A204.1 (cell line): ENCODE results near the gene CIZ1.

Source experiments
- FAIRE-seq: peaks from 2 replicates; lab custom pipeline; 2012; peaks lifted over from hg19 to GRCh38; lab: Jason Lieb, UNC

CIZ1 gene

GRCh38 chr9:128214571-128215490 lies 23.5 kb upstream of the CIZ1 start:
- no peak for FAIRE-seq

GRCh38 chr9:128213746-128214497 lies 22.6 kb upstream of the CIZ1 start:
- FAIRE-seq = no peak

GRCh38 chr9:128211981-128212281 lies 20.6 kb upstream of the CIZ1 start:
- FAIRE-seq = no peak

GRCh38 chr9:128211186-128211980 lies 20.0 kb upstream of the CIZ1 start:
- no peak for FAIRE-seq

- no peak for FAIRE-seq
These were observed 17.7 kb upstream of the CIZ1 start for GRCh38 chr9:128208946-128209669.

- FAIRE-seq = no peak
These were observed 17.0 kb upstream of the CIZ1 start for GRCh38 chr9:128208386-128208785.

- FAIRE-seq = no peak
These were observed 15.8 kb upstream of the CIZ1 start for GRCh38 chr9:128206916-128207910.

- FAIRE-seq = no peak
These were observed 15.1 kb upstream of the CIZ1 start for GRCh38 chr9:128206484-128206883.

GRCh38 chr9:128205296-128205944 lies 14.0 kb upstream of the CIZ1 start:
- FAIRE-seq = no peak

GRCh38 chr9:128204858-128205257 lies 13.5 kb upstream of the CIZ1 start:
- no peak for FAIRE-seq

GRCh38 chr9:128203707-128204551 lies 12.6 kb upstream of the CIZ1 start:
- no peak for FAIRE-seq

GRCh38 chr9:128203024-128203706 lies 11.8 kb upstream of the CIZ1 start, which contains the start of gene DNM1:
Gene DNM1, plus strand, starts transcription at chr9:128203379. Its CDS starts 92 bp downstream, at chr9:128203471.
- no peak for FAIRE-seq

GRCh38 chr9:128202648-128203023 lies 11.3 kb upstream of the CIZ1 start:
- FAIRE-seq = no peak

GRCh38 chr9:128201441-128202369 lies 10.3 kb upstream of the CIZ1 start:
- no peak for FAIRE-seq

- FAIRE-seq = no peak
These were observed 2.2 kb upstream of the CIZ1 start for GRCh38 chr9:128193469-128194096.

GRCh38 chr9:128192601-128193371 lies 1.4 kb upstream of the CIZ1 start:
- FAIRE-seq = no peak
